GM19025 (cell line): ENCODE data around the gene REEP5.

Source experiments
- ATAC-seq: cut with Tn5 transposase; IDR thresholded peaks from one replicate; pipeline ENCODE4 v1.9.1; 2021; ENCODE audit warnings: mild to moderate bottlenecking, low read depth, moderate library complexity; ENCODE audit not compliant: unreplicated experiment

The REEP5 gene

DNA sequence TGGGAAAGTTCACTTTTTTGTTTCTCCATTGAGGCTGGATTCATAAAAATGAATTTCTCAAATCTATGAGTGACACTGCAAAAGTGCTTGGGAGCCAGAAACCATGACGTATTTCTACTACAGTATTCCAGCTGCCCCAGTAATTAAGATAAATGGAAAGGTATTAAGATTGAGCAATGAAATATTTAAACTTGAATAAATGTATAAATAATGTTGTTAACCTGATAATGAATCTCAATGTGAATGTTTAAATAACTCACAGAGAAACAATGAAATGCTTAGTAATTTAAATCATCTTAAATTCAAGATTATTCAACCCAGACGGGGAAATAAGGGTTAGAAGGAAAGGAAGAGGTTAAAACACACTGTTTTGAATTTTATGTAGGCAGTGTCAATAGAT, 72.1 kb downstream of the REEP5 start:
- no peak for ATAC-seq

GRCh38 chr5:112848116-112848811, 73.8 kb downstream of the REEP5 start:
- peak; percentile 97 for ATAC-seq

GRCh38 chr5:112847306-112847705, 74.7 kb downstream of the REEP5 start:
- ATAC-seq = no peak

DNA sequence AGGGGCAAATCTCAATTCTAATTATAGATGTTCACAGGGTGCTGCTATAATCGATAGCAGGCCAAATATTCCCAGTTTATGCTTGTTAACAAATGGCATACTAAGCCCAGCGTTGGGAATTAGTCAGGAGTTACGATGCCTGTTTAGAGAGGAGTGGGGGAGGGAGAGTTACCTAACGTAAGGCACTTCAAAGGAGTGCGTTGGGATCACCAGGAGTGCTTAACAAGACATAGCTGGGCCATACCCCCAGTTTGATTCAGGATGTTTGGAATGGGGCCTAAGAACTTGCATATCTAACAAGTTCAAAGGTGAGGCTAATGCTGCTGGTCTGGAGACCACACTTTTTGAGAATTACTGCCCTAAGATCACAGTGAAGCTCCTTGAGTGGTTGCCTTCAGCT, 75.5 kb downstream of the REEP5 start:
- ATAC-seq = no peak

- no peak for ATAC-seq
These were observed 77.5 kb downstream of the REEP5 start for GRCh38 chr5:112844489-112844888.

DNA sequence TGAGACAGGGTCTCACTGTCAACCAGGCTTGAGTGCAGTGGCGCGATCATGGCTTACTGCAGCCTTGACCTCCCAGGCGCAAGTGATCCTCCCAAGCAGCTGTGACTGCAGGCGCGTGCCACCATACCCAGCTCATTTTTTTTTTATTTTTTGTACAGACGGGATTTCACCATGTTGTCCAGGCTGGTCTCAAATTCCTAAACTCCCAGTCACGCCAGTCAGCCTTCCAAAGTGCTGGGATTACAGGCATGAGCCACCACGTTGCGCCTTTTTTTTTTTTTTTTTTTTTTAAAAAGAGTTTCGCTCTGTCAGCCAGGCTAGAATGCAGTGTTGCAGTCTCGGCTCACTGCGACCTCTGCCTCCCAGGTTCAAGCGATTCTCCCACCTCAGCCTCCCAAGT, 88.1 kb downstream of the REEP5 start:
- ATAC-seq = no peak

GRCh38 chr5:112830378-112830777, 91.6 kb downstream of the REEP5 start:
- ATAC-seq = no peak
